GM21825 (cell line): ENCODE data around the gene DACH1.

Source experiments
- ATAC-seq: cut with Tn5 transposase; IDR thresholded peaks from one replicate; pipeline ENCODE4 v1.9.1; 2021; ENCODE audit warnings: mild to moderate bottlenecking, moderate library complexity; ENCODE audit not compliant: unreplicated experiment

Gene DACH1

GRCh38 chr13:71591374-71591773 is 275.6 kb downstream of the DACH1 start:
- ATAC-seq, result no peak

GRCh38 chr13:71590654-71591148 is 276.3 kb downstream of the DACH1 start:
- ATAC-seq, result no peak

GRCh38 chr13:71589032-71589431 is 278.0 kb downstream of the DACH1 start:
- ATAC-seq, result no peak

GRCh38 chr13:71587817-71588216 is 279.2 kb downstream of the DACH1 start:
- no peak for ATAC-seq

- ATAC-seq, result no peak
Measured at GRCh38 chr13:71587193-71587592, 279.8 kb downstream of the DACH1 start.

GRCh38 chr13:71583581-71583980 is 283.4 kb downstream of the DACH1 start:
- ATAC-seq, result no peak

GRCh38 chr13:71580614-71581013 is 286.4 kb downstream of the DACH1 start:
- ATAC-seq, result no peak

GRCh38 chr13:71578048-71578447 is 289.0 kb downstream of the DACH1 start:
- no peak for ATAC-seq

GRCh38 chr13:71577127-71577526 is 289.9 kb downstream of the DACH1 start:
- ATAC-seq, result no peak

GRCh38 chr13:71576571-71576970 is 290.4 kb downstream of the DACH1 start:
- ATAC-seq, result no peak

- no peak for ATAC-seq
Measured at GRCh38 chr13:71546881-71547280, 320.1 kb downstream of the DACH1 start.

- ATAC-seq, result no peak
Measured at GRCh38 chr13:71540098-71540497, 326.9 kb downstream of the DACH1 start.

- no peak for ATAC-seq
Measured at GRCh38 chr13:71536201-71536600, 330.8 kb downstream of the DACH1 start.

GRCh38 chr13:71524613-71525304 is 342.2 kb downstream of the DACH1 start:
- ATAC-seq, result no peak

- no peak for ATAC-seq
Measured at GRCh38 chr13:71524245-71524612, 342.8 kb downstream of the DACH1 start.

GRCh38 chr13:71522941-71523526 is 344.0 kb downstream of the DACH1 start:
- no peak for ATAC-seq

GRCh38 chr13:71517004-71517403 is 350.0 kb downstream of the DACH1 start:
- ATAC-seq, result no peak

GRCh38 chr13:71516521-71516920 is 350.5 kb downstream of the DACH1 start:
- ATAC-seq, result no peak

- ATAC-seq, result no peak
Measured at GRCh38 chr13:71515744-71516038, 351.3 kb downstream of the DACH1 start.

GRCh38 chr13:71514900-71515743 is 351.9 kb downstream of the DACH1 start:
- no peak for ATAC-seq

GRCh38 chr13:71513411-71514033 is 353.5 kb downstream of the DACH1 start:
- ATAC-seq, result no peak

- ATAC-seq, result no peak
Measured at GRCh38 chr13:71503781-71504180, 363.2 kb downstream of the DACH1 start.
